ENCODE measurements around the gene HRC.
A peak's percentile ranks its signal among the peaks of the same experiment; 100 is the strongest.

HRC gene

GRCh38 chr19:49111218-49111998, 43.8 kb downstream of the HRC start:
- no peak for DNase-seq

- no peak for DNase-seq
Measured at GRCh38 chr19:49110567-49110966, 44.6 kb downstream of the HRC start.

GRCh38 chr19:49109569-49110233, 45.5 kb downstream of the HRC start:
- no peak for DNase-seq

GRCh38 chr19:49109051-49109450, 46.1 kb downstream of the HRC start:
- no peak for DNase-seq

- DNase-seq: no peak
Measured at GRCh38 chr19:49107625-49108459, 47.4 kb downstream of the HRC start.

- DNase-seq: peak; percentile 53
Measured at GRCh38 chr19:49106648-49107135, 48.5 kb downstream of the HRC start.

- DNase-seq: no peak
Measured at GRCh38 chr19:49104229-49104864, 50.8 kb downstream of the HRC start.

- DNase-seq: no peak
Measured at GRCh38 chr19:49103331-49104085, 51.7 kb downstream of the HRC start.

GRCh38 chr19:49102303-49102702, 52.9 kb downstream of the HRC start:
- DNase-seq: no peak

All from effector CD4-positive, alpha-beta T cell (primary cell).